ENCODE results near the gene PILRB. TPM values are rescaled to one million over a fixed set of nuclear protein-coding genes. Genes with fewer than 3 reads are reported as not detected.
A peak's percentile ranks its signal among the peaks of the same experiment; 100 is the strongest.

PILRB gene
- total RNA-seq, 1 donor from 2014 or later, result 21.9 TPM

DNA sequence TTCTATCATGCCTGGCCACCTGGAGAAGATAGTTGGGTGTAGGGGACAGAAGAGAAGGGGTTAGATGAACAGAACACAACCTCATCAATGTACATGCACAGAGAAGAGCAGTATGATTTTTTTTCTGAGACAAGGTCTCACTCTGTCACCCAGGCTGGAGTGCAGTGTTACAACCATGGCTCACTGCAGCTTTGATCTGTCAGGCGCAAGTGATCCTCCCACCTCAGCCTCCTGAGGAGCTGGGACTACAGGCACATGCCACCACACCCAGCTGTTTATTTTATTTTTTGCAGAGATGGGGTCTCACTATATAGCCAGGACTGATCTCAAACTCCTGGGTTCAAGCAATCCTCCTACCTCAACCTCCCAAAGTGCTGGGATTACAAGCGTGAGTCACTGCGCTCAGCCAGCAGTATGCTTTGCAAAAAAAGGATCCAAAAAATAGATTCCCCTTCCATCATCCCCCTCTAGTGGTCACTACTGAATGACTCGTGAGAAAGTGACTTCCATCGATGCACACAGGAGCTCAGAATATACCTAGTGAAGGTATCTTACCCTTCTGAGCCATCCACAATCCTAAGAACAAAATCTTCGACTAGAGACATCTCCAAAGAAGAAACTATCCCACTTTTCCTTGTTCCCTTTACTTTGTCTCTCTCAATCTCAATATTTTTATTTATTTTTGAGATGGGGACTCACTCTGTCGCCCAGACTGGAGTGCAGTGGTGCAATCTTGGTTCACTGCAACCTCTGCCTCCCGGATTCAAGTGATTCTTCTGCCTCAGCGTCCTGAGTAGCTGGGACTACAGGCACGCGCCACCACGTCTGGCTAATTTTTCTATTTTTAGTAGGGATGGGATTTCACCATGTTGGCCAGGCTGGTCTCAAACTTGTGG is 49.6 kb downstream of the PILRB start:
- DNase-seq (ENCODE audit: low spot score), result peak; percentile 87

- DNase-seq (ENCODE audit: low spot score), result no peak
These were observed 53.2 kb downstream of the PILRB start for GRCh38 chr7:100411101-100411500.

GRCh38 chr7:100413346-100413745 is 55.4 kb downstream of the PILRB start:
- DNase-seq (ENCODE audit: low spot score), result no peak

DNA sequence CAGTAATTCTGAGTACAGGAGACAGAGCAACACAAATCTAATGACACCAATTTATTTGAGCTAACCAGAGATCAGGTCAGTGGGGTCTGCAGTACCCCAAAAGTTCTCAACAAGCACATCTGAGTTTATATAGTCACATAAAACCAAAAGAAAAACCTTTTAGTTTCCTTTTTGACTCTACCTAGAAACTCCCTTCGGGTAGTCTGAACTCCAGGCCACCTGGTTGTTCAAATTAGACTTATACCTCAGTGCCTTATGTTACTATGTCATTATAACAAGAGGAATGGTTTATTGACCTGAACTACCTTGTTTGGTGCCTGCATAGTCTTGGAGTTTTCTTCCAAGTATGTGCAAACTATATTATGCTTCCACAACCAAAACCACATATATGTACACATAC is 56.0 kb downstream of the PILRB start:
- DNase-seq (ENCODE audit: low spot score), result no peak

- no peak for DNase-seq (ENCODE audit: low spot score)
These were observed 57.5 kb downstream of the PILRB start for GRCh38 chr7:100415448-100415847.

Other genes starting within 250 kb of the PILRB start
- 22.1 TPM for gene TAF6, start 238.8 kb upstream of the PILRB start, total RNA-seq (ENCODE audit: insufficient read depth, low replicate concordance)
- gene CNPY4, start 238.5 kb upstream of the PILRB start, total RNA-seq (ENCODE audit: insufficient read depth, low replicate concordance), result 33.0 TPM
- gene MBLAC1, start 231.2 kb upstream of the PILRB start, total RNA-seq (ENCODE audit: insufficient read depth, low replicate concordance), result 1.9 TPM
- gene LAMTOR4, start 209.2 kb upstream of the PILRB start, total RNA-seq (ENCODE audit: insufficient read depth, low replicate concordance), result 14.4 TPM
- gene TRAPPC14, start 199.4 kb upstream of the PILRB start, total RNA-seq (ENCODE audit: insufficient read depth, low replicate concordance), result 2.6 TPM
- gene GAL3ST4, start 189.5 kb upstream of the PILRB start, total RNA-seq (ENCODE audit: insufficient read depth, low replicate concordance), result 1.2 TPM
- 0.72 TPM for gene GPC2, start 180.7 kb upstream of the PILRB start, total RNA-seq (ENCODE audit: insufficient read depth, low replicate concordance)
- gene STAG3, start 180.2 kb upstream of the PILRB start, total RNA-seq (ENCODE audit: insufficient read depth, low replicate concordance), result 1.9 TPM
- gene PVRIG, start 138.2 kb upstream of the PILRB start, total RNA-seq (ENCODE audit: insufficient read depth, low replicate concordance), result 0.48 TPM
- gene SPDYE3, start 50.4 kb upstream of the PILRB start, total RNA-seq (ENCODE audit: insufficient read depth, low replicate concordance), result 1.2 TPM
- not detected for gene PILRA, start 15.4 kb downstream of the PILRB start, total RNA-seq (ENCODE audit: insufficient read depth, low replicate concordance)
- 11.8 TPM for gene ZCWPW1, start 70.6 kb downstream of the PILRB start, total RNA-seq (ENCODE audit: insufficient read depth, low replicate concordance)
- gene MEPCE, start 71.7 kb downstream of the PILRB start, total RNA-seq (ENCODE audit: insufficient read depth, low replicate concordance), result 20.9 TPM
- 0.96 TPM for gene PPP1R35, start 78.4 kb downstream of the PILRB start, total RNA-seq (ENCODE audit: insufficient read depth, low replicate concordance)
- gene SPACDR, start 106.1 kb downstream of the PILRB start, total RNA-seq (ENCODE audit: insufficient read depth, low replicate concordance), result not detected
- 18.1 TPM for gene TSC22D4, start 121.1 kb downstream of the PILRB start, total RNA-seq (ENCODE audit: insufficient read depth, low replicate concordance)
- 3.6 TPM for gene NYAP1, start 125.8 kb downstream of the PILRB start, total RNA-seq (ENCODE audit: insufficient read depth, low replicate concordance)
- 6.3 TPM for gene AGFG2, start 181.1 kb downstream of the PILRB start, total RNA-seq (ENCODE audit: insufficient read depth, low replicate concordance)
- not detected for gene SAP25, start 215.8 kb downstream of the PILRB start, total RNA-seq (ENCODE audit: insufficient read depth, low replicate concordance)
- 30.6 TPM for gene LRCH4, start 228.0 kb downstream of the PILRB start, total RNA-seq (ENCODE audit: insufficient read depth, low replicate concordance)
- gene FBXO24, start 228.2 kb downstream of the PILRB start, total RNA-seq (ENCODE audit: insufficient read depth, low replicate concordance), result not detected
- gene PCOLCE, start 244.2 kb downstream of the PILRB start, total RNA-seq (ENCODE audit: insufficient read depth, low replicate concordance), result 101 TPM

Data from umbilical cord (tissue), 2 donors.